GM19099 (cell line): Measurements from ENCODE around the gene ZNF516.

ENCODE experiments used
- POLR2A ChIP-seq: IDR thresholded peaks from 3 replicates; pipeline ENCODE4 v1.6.1; 2011; ENCODE audit warnings: low read depth; ENCODE audit not compliant: insufficient read length; ENCODE audit errors: extremely low read depth

The ZNF516 gene

DNA sequence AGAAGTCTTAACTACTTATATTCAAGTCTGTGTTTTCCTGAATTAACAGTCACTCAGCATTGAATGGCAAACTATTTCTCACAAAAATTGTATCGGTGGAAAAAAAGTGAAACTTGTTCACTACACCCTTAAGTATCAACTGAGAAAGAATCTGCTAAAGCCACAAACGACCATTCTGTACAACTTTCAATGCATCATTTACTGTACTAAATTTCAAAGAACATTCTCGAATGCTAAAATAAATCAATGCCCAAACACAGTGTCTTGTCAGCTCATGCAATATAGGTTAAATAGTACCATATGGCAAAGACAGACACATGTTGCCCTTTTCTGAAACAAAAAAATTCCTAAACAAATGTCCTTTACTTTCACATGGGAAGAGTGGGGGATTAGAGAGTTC lies 9.0 kb downstream of the ZNF516 start:
- no peak for TF ChIP-seq POLR2A

- no peak for TF ChIP-seq POLR2A
Measured at GRCh38 chr18:76484749-76485387, 10.2 kb downstream of the ZNF516 start.

- TF ChIP-seq POLR2A, result no peak
Measured at GRCh38 chr18:76483780-76484179, 11.3 kb downstream of the ZNF516 start.

- no peak for TF ChIP-seq POLR2A
Measured at GRCh38 chr18:76482971-76483691, 11.9 kb downstream of the ZNF516 start.

- no peak for TF ChIP-seq POLR2A
Measured at GRCh38 chr18:76482267-76482666, 12.8 kb downstream of the ZNF516 start.

DNA sequence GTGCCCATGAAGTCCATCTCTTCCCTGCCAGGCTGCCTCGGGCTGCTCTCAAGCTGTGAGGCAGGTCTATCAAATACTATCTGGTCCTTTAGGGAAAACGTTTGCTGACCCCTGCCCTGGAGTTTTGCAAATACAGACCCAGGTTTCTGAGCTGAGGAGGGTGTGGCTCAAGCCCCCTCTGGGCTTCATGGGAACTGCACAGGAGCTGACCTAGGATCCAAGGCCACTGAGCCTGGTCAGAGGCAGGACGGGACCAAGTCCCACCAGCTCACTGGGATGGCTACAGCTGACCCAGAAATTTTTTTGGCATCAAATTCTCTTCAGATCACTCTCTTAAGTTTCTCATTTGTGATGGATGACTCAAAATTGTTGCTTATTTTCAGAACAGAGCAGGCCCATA lies 14.1 kb downstream of the ZNF516 start:
- no peak for TF ChIP-seq POLR2A

DNA sequence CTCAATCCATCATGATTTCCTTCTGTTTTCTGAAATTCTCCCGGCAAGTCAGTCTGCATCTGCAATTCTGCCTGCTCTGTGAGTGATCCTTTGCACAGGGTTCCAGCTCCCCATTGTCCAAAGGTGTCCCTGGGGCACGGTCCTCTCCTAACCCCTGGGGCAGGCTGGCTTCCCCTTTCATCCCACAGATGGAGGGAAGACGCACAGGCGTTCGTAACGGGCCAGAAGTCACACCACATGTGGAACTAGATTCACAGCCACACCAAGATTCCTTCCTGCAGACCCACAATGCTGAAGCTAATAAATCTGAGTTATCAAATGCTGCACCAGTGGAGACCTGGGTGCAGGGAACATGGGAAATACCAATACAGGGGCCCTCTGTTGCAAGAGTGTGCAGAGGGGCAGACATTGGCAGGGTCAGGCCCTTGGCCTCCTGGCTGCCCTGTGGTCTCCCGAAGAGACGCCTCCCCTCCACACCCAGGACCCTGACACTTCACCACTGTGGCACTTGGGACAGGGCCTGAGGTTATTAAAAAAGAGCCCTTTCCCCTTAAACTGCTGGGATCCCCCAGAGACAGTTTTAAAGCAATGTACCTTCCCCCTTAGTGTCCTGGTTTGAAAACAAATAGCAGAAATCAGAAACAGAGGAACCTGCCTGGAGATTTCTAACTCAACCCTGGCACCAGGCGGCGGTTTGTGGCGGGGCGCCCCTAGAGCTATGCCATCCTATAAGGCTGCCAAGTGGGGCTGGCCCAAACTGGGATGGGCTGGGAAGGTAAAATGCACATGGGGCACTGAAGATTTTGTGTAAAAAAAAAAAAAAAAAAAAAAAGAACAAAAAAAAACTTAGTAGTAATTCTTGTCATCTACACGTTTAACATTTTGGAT lies 15.4 kb downstream of the ZNF516 start:
- TF ChIP-seq POLR2A, result no peak

- peak; percentile 11 for TF ChIP-seq POLR2A
Measured at GRCh38 chr18:76476665-76477561, 18.1 kb downstream of the ZNF516 start.

DNA sequence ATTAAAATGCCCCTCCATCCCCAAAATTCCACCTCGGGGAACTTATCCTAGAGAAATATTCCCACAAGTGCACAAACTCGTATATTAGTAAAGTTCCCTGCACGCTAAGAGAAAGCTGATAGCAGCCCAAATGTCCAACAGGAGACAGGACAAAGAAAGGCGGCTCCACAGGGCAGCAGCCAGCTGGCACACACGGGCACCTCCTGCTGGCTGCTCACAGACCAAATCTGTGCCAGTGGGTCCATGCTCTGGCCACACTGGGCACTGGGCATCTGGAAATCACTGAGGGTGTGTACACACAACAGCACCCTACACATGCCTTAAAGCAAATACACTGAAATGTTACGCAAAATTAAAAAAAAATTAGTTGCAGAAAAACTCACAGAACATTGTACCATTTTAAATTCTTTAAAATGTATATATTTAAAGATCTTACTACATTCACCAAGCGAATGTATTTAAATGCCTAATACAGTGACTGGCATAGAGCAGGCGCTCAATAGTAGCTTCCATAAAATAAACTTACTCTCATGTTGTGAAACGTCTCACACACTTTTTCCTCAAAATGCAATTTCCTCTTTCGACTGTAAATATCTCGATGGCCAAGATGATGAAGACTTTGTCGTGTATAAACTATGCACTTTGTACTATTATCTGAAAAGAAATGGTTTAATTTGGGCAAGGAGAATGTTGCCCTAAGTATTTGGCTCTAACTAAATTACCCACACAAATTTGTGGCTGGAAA lies 19.4 kb downstream of the ZNF516 start:
- TF ChIP-seq POLR2A, result no peak

DNA sequence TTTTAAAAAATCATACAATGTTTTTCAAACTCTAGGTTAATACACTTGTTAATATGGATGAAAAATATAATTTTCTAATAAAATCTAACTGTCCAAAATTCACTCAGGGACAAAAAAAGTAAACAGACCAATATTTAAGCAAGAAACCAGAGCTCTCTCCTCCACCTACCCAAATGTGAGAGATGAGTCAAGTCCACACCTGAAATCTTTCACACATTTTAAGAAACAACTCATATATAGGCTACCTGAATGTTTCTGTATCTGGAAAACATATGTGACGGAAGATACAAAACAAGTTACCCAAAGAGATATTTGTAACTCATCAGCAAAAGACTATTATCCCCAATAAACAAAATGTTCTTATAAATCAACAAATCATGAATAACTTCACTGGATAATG lies 20.2 kb downstream of the ZNF516 start:
- TF ChIP-seq POLR2A, result no peak

DNA sequence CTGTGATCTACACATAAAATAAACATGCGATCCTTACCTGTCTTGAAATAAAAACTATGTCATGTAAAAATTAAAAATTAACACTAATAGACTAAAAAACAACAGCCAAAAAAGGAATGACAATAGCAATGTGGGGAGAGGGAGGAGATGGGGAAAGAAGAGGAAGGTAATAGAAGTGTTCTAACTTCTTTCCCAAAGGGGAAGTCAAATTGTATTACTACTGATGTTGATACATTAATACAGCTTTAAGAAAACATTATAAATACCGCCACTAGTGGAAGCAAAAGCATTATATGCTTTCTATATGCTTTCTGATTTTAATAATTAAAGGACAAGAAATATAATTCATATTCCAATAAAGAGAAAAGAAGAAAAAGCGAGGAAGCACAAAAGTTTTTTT lies 22.2 kb downstream of the ZNF516 start:
- TF ChIP-seq POLR2A, result no peak

- no peak for TF ChIP-seq POLR2A
Measured at GRCh38 chr18:76471593-76471992, 23.4 kb downstream of the ZNF516 start.

DNA sequence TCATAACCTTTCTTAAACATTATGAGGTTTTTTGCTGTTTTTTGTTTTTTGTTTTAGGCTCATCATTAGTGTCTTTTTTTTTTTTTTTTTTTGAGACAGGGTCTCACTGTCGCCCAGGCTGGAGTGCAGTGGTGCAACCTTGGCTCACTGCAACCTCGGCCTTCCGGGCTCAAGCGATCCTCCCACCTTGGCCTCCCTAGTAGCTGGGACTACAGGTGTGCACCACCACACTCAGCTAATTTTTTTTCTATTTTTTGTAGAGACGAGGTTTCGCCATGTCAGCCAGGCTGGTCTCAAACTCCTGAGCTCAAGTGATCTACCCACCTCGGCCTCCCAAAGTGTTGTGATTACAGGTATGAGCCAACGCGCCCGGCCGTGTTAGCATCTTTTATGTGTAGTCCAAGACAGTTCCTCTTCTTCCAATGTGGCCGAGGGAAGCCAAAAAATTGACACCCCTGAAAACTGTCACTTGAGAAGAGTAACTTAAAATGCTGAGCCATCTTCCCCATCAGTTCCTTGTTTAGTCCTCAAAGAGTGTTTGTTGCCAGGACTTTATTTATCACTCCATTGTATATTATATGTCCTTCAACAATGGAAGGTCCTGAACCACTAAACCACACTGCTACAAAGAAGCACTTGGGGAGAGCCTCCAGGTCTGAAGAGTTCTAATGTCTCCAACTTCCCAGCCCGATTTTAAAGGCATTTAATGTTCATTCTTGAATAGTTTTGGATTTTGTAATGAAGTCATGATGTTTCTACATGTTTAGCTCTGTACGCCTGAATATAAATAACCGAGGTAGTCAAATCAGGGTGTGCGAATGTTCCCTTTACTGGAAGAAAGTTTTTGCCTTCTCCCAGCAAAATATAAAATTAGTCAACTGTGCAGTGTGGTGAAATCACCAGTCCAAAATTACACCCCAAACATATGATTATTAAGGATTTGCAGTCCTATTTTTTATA lies 26.4 kb downstream of the ZNF516 start:
- no peak for TF ChIP-seq POLR2A

- TF ChIP-seq POLR2A, result no peak
Measured at GRCh38 chr18:76467371-76468190, 27.5 kb downstream of the ZNF516 start.
